ENCODE data around the gene CALML6.
"Not testable (repeated sequence)": the region's sequence is repeated elsewhere in the genome, so short reads cannot be mapped to it uniquely, and the experiment has no call there.

The CALML6 gene, protein sequence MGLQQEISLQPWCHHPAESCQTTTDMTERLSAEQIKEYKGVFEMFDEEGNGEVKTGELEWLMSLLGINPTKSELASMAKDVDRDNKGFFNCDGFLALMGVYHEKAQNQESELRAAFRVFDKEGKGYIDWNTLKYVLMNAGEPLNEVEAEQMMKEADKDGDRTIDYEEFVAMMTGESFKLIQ

DNA sequence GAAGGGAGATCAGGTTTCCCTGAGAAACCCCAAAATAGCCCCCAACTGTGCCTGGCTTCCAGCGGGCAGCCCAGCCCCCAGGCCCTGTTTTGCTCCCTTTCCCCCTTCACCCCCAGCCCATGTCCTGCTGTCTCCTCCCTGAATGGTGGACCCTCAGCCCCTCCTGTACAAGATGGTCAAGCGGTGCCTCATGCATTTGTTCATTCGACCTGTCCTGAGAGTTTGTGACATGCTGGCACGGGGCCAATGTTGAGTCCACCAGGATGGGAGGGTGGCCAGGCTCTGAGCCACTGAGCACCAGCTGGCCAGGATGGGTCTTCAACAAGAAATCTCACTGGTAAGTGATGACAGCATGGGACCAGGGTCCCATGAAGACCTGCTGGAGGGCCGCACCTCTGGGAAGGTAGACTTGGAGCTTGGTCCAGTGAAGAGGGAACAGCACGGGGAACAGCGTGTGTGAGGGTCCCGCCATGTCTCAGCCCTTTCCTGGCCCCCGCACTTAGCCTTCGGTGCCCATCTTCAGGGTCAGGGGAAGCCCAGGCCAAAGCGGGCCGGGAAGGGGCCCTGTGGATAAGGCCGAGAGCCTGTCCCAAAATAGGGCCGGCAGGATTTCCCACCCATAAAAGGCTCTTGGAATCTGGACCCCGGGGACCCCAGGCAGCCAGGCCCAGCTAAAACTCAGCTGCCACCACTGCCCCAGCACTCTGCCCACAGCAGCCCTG, at the start of gene CALML6:
Gene CALML6, plus strand, starts transcription at position 290 of the 722 bp plus-strand sequence. Its CDS starts 21 bp downstream, at position 311.
- DNase-seq (ENCODE audit: low read depth), result no peak

DNA sequence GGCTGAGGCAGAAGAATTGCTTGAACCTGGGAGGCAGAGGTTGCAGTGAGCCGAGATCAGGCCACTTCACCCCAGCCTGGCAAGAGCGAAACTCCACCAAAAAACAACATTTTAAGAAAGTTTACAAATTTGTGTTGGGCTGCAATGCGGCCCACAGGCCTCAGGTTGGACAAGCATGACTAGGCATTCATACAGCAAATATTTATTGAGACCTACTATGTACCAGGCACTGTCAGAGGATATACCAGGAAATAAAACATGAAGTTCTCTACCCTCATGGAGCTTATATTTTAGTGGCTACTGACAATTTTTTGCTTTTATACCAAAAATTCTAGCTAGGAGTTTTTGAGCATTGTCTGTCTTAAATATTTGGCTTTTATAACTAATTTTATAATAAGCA, 47.9 kb upstream of the CALML6 start:
- no peak for DNase-seq (ENCODE audit: low read depth)

DNA sequence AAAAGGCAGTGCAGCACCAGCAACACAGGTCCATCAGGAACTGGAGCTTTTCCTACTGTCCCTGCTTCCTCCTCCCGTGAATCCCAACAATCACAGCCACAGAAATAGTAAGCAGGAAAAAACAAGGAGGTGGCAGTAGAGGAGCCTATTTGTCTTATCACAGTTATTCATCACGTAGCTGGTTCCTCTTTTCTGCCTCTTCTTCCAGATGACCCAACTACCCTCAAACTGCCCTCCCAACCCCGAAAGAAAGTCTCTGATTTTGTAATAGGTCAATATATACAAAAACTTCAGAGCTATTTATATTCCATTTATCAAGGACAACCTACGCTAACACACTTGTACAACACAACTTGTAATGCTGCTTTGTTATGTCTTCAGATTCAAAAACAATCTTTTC, 45.6 kb upstream of the CALML6 start:
- no peak for DNase-seq (ENCODE audit: low read depth)

DNA sequence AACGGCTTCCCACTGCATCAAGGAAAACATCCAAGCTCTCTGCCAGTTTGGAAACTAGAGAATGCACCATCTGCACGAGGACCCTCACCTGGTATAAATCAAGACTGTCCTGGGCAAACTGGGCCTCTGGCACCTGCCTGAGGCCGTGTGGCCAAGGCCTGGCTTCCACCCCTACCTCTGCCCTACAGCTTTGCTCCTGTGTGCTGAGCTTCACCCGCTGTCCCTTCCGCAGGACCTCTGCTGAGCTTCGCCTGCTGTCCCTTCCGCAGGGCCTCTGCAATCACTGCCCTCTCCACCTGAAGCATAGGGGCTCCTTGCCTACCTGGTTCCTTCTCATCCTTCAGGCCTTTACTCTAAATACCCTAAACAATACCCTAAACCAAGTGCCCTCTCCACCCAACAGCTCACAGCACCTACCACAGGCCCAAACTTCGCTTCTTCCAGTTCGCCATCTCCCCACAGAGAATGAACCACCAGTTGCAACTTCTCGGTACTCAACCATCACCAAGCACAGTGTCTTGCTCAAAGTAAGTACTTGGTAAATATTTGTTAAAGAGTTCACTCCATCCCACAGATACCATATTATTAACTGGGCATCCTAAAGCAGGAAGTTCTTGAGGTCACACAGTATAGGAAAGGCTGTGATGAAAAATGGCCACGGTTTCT, 42.6 kb upstream of the CALML6 start:
- no peak for DNase-seq (ENCODE audit: low read depth)

DNA sequence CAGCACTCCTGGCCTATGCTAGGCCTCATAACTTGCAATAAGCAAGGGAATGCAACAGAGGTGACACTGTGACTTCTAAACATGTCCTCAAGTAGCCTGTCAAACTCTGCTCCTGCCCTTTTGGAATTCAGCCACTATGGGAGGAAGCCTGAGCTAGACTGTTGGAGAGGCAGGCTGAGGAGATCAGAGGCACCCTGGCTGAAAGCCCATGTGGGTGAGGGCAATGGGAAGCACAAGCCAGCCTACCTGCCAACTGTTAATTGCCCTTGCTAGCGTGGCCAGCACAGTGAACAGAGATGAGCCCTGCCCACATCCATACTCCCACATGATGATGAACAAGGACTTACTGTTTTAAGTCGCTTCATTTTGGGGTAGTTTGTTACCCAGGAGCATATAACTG, 41.9 kb upstream of the CALML6 start:
- no peak for DNase-seq (ENCODE audit: low read depth)

DNA sequence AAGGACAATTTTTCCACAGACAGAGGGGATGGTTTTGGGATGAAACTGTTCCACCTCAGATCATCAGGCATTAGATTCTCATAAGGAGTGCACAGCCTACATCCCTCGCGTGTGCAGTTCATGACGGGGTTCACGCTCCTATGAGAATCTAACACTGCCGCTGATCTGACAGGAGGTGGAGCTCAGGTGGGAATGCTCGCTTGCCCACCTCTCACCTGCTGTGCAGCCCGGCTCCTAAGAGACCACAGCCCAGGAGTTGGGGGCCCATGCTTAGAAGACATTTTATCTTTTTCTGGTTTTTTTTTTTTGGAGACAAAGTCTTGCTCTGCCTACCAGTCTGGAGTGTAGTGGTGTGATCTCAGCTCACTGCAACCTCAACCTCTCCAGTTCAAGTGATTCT, 40.2 kb upstream of the CALML6 start:
- no peak for DNase-seq (ENCODE audit: low read depth)

DNA sequence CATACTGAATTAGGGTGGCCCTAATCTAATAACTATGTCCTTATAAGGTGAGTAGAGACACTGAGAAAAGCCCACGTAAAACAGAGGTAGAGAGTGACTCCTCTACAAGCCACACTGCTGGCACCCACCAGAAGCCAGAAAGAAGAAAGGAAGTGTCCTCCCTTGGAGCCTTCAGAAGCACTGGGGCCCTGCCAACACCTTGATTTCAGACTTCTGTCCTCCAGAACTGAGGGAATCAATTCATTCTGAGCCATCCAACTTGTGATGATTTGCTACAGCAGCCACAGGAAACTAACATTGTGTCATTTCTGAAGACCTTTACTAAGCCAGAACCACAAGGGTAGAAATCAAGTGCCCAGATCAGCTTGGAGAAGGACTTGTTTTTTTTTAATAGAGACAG, 39.1 kb upstream of the CALML6 start:
- DNase-seq (ENCODE audit: low read depth), result no peak

DNA sequence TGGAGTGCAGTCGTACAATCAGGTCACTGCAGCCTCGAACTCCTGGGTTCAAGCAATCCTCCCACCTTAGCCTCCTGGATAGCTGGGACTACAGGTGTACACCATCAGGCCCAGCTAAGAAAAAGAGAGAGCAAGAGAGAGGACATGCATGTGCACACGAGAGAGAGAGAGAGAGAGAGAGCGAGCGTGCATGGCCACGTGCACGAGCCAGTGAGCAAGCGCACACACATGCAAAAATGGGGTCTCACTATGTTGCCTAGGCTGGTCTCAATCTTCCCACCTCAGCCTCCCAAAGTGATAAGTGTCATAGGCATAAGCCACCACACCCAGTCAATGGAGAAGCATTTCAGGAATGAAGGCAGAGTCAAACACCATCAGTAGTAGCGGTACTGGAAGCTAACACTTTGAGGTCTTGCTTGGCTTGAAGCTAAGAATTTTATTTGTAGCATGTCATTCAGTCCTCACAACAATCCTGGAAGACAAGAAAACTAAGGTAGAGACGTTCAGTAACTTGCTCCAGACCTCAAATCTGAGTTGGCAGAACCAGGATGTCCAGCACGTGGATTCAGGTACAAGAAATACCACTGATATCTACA, 38.6 kb upstream of the CALML6 start:
- no peak for DNase-seq (ENCODE audit: low read depth)

DNA sequence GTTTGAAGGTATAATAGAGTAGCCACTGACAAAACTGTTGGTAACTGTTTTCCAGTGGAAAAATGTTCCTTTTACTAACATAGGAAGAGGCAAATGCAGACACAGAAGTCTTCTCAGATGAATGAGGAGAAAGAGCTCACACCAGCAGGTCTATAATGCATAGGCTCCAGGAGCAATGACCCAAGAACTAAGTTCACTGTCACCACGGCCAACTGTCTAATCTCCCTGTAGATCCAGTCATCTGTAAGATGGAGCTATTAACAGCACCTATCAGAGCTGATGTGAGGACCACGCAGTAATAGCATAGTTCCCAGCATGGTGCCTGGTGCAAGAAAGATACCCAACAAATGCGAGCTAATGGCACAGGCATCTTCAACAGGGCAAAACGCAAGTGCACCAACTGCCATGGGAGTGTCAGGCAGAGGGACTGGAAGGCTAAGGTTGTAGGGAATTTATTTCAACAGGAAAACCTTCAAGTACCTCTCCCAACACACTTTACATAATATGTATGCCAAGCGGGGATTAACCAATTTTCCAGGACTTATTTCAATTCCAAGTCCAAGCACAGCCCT, 37.1 kb upstream of the CALML6 start:
- DNase-seq (ENCODE audit: low read depth), result no peak

DNA sequence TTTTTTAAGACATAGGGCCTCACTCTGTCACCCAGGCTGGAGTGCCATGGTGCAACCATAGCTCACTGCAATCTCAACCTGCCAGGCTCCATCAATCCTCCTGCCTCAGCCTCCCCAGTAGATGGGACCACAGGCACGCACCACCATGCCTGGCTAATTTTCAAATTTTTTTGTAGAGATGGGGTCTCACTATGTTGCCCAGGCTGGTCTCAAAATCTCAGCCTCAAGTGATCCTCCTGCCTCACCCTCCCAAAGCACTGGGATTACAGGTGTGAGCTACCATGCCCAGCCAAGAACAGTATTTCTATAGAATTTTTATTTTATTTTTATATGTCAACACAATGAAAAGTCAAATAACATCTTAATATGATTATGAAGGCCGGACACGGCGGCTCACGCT, 35.1 kb upstream of the CALML6 start:
- no peak for DNase-seq (ENCODE audit: low read depth)

DNA sequence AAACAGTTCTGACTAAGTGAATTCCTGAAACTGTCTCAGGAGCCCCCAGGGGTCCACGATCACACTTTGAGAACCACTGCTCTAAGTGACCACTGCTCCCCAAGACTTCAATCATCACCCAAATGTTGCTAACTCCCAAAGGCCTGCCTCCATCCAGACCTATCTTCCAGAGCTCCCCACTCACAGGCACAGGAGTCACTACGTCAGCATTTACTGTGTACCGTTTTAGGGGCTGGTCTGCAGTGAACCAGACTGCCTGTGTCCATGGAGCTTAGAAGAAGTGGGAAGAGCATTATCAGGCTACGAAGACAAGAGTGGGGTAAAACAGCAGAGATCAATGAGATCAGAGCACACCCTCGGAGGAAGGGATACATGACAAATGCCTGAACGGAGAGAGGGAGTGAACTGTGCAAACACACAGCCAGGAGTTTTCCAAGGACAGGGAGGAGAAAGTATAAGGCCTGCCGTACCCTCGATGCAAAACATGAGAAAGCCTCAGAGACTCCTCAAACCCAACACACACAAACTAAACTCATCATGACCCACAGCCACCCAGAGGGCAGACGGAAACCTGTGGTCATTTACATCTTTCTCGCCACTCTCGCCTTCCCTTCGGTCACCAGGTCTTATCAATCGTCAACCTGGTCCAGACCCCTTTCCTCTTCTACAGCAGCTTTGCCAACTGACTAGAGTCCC, 34.3 kb upstream of the CALML6 start:
- no peak for DNase-seq (ENCODE audit: low read depth)

DNA sequence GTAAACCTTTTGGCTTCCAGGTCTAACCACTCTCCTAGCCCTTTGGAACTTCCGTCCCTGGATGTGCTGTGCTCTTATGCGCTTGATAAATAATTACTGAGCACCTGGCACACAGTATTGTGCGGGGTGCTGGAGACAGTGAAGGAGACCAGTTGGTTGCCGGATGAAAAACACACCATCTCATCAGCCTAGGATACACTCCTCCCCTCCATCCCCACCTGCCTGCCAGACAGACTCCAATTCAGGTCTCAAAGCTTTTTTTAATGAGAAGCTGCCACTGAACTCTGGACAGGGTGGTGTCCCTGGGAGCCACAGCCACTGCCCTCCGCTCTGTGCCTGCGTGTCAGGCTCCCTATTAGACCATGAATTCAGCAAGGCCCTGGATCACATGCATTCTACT, 33.3 kb upstream of the CALML6 start:
- DNase-seq (ENCODE audit: low read depth), result no peak

DNA sequence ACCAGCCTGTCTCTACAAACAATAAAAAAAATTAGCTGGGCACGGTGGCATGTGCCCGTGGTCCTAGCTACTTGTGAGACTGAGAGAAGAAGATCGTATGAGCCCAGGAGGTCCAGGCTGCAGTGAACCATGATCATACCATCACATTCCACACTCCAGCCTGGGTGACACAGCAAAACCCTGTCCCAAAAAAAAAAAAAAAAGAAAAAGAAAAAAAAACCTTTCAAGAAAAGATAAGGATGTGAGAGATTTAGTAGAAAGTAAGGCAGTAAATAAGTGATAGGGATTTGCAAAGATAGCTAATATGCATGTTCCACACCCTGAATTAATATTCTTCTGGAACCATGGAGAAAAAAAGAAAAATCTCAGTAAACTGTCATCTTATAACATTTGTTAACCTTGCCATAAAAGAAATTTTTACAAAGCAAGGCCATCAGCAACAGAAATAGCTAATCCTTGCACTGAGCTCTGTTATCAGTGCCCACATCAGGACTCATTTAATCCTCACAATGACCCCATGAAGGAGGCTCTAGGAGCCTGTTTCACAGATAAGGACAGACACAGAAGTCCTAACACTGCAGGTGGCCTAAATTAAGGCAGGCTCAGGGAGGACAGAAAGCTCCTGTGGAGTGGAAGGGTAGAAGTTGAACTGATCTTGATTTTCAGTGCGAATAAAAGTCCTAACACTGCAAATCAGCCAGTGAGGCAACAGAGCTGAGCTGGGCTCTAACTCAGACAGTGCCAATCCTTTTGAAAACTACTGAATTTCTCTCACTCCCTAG, 31.8 kb upstream of the CALML6 start:
- DNase-seq (ENCODE audit: low read depth), result no peak

DNA sequence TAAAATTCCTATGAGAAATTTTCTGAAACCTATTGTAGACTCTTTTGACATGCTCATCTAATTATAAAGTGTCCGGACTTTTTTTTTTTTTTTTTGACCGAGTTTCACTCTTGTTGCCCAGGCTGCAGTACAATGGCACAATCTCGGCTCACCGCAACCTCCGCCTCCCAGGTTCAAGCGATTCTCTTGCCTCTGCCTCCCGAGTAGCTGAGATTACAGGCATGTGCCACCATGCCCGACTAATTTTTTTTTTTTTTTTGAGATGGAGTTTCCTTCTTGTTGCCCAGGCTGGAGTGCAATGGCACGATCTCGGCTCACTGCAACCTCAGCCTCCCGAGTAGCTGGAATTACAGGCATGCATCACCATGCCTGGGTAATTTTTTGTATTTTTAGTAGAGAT, 31.2 kb upstream of the CALML6 start:
- not testable (repeated sequence) for DNase-seq (ENCODE audit: low read depth)

DNA sequence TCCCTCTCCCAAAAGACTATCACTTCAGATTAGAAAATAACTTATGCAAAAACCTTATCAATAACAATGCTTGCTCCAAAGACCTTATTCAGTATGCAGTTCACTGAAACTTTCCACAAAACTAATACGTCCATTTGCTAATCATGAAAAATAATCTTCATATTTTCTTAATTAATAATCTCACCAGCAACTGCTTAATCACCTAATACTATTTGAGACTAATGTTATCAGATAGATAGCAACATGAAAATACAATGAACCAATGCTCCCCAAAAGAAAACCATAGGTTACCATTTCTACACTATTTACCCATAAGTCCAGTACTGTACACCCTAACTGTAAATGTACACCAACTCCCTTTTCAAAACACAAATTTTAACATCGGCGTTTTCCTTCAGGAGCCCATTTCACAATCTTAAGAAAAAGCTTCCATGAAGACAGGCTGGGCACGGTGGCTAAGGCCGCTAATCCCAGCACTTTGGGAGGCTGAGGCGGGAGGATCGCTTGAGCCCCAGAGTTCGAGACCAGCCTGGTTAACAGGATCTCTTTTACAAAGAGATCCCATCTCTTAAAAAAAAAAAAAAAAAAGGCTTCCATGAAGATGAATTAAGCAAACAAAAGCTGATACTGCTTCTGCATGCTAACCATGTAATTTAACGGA, 25.8 kb upstream of the CALML6 start:
- DNase-seq (ENCODE audit: low read depth), result no peak

DNA sequence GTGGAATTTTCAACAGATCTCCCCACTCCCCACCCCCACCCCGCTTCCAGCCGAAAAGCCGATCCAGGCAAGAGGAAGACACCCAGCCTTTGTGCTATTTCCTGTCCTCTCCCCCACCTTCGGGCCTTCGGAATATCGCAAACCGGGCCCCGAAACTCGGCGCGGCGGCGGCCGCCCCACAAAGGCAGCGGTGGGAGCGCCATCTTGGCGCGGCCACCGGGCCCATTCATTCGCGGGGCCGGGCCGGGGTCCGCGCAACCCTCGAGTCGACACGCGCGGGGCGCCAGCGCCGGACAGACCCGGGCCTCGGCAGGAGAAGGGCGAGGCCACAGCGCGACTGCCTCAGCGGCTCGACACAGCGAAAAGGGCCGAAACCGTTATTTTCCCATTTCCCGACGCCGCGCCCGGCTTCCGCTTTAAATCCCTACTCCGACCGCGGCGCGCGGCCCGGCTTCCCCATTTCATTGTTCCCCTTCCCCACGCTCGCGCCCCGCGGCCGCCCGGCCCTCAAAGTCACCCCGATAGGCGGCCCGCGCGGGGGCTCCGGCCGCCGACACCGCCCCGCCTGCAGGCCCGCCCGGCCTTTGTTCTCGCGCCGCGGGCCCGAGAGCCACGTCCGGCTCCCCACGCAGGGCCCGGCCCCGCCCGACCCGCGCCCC, 25.1 kb upstream of the CALML6 start:
- no peak for DNase-seq (ENCODE audit: low read depth)

DNA sequence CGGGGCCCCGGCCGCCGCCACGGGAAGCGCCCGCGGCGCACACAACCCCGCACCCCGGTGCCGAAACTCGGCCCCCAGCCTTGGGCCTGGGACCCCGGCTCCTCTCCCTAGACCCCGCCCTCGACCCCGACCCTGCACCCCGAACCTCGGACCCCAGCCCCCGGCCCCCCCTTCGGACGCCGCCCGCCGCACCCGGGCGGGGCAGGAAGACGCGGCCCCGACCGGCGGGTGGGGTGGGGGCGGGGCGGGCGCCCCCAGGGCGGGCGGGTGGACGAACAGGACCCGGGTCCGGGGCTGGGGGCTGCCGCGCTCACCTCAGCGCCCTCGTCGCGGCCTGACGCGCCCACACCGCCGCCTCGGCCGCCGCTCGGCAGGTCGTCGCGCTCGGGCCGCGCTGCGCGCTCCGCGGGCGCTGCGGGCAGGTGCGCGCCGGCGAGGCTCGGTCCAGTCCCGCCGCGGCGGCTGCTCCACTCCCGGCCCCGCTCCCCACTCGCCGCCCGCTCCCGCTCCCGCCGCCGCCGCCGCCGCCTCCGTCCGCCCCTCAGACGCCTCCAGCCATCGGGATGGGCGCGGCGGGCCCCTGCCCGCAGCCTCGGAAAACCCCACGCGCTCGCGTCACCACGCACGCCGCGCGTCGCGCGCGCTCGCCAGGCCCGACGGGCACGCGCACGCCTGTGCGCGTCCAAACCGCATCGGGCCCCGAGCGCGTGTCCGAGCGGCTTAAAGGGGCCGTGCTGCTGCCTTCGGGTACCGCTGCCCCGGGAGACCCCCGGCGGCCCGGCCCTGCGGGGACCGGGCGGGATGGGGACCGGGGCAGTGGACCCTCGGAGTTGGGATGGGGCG, 24.3 kb upstream of the CALML6 start, which contains the start of gene GNB1:
Gene GNB1, minus strand, starts transcription at position 582 of the 843 bp plus-strand sequence. CDS start 65,634 bp downstream, outside the sequence.
- DNase-seq (ENCODE audit: low read depth), result peak; percentile 49

DNA sequence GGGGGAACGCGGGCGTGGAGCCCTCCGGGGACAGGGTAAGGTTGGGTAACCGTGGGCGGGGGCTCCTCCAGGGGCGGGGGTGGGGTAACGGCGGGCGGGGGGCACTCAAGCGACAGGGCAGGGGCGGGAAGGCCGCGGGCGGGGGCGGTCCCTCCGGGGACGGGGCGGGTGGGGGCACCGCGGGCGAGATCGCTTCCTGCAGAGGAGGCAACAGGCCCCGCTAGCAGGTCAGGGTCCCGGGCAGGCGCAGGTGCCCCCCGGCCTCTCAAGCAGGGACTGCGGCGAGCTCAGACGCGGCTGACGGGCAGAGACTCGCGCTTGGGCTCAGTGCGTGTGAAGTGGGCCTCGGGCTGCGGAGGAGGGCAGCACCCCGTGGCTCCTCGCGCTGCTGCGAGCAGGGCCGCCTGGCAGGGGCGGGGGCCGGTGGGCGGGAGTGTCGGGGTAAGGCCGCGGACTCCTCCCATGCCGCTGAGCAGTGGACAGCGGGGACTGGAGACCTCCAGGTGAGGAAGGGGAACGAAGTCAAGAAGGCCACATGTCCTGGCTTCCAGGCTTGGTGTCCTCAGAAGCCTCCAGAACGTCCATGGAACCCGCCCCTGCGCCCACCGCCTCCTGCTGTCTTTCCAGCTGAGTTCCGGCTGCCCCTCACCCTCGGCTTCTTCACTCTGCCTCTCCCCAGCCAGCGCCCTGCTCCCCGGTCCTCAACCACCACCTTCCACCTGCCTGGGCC, 23.5 kb upstream of the CALML6 start:
- DNase-seq (ENCODE audit: low read depth), result no peak
